Caco-2 (cell line): Measurements from ENCODE around the gene NXF1. TPM values are rescaled to one million over a fixed set of nuclear protein-coding genes. Genes with fewer than 3 reads are reported as not detected.

Experiments used
- BruUV-seq: library from RNA; stranded (reverse); fragments of 400-500 nt; replicated peaks from 2 replicates; lab custom pipeline; 2021; lab: Mats Ljungman, UMichigan
- CTCF ChIA-PET: fragments of 300-600 bp; sonication (Branson Sonifier 250); formaldehyde crosslinking; loops from one replicate; lab custom pipeline; 2022; ENCODE audit warnings: antibody characterized with exemption; lab: Charles Lee
- POLR2A ChIA-PET: fragments of 300-600 bp; sonication (Branson Sonifier 250); formaldehyde crosslinking; loops from one replicate; lab custom pipeline; 2022; ENCODE audit warnings: antibody characterized with exemption; lab: Charles Lee
- DNase-seq, 2 experiments: peaks; one replicate each; pipeline versions ENCODE4 v3.0.0 to v3.0.0-alpha.2; 2020 to 2022
- H3K27me3 ChIP-seq: replicated peaks from 2 replicates; pipeline ENCODE4 v1.6.0; 2011; ENCODE audit warnings: low read length; ENCODE audit not compliant: control insufficient read depth, insufficient read depth
- H3K36me3 ChIP-seq: 2 replicates; pipeline ENCODE4 v1.5.1; 2011; ENCODE audit warnings: low read length; ENCODE audit not compliant: control insufficient read depth, insufficient read depth
- H3K4me1 ChIP-seq: fragments of 250-450 bp; sonication (Bioruptor Pico); 2 replicates; pipeline ENCODE4 v1.5.1; 2020; ENCODE audit warnings: mild to moderate bottlenecking
- H3K4me3 ChIP-seq: 2 replicates; pipeline ENCODE4 v1.5.1; 2011; ENCODE audit warnings: low read depth, mild to moderate bottlenecking, control low read depth, low read length
- H3K9me3 ChIP-seq: fragments of 250-450 bp; sonication (Bioruptor Pico); 2 replicates; pipeline ENCODE4 v1.5.1; 2020; ENCODE audit warnings: mild to moderate bottlenecking, moderate library complexity
- H3K27ac Mint-ChIP-seq: one replicate; pipeline ENCODE4 v1.8.0; 2022; ENCODE audit warnings: mixed read lengths; ENCODE audit not compliant: unreplicated experiment
- H3K27me3 Mint-ChIP-seq: one replicate; pipeline ENCODE4 v1.8.0; 2022; ENCODE audit warnings: mixed read lengths; ENCODE audit not compliant: insufficient read depth, unreplicated experiment
- H3K36me3 Mint-ChIP-seq: one replicate; pipeline ENCODE4 v1.8.0; 2022; ENCODE audit warnings: mild to moderate bottlenecking, mixed read lengths; ENCODE audit not compliant: insufficient read depth, unreplicated experiment
- H3K4me1 Mint-ChIP-seq: one replicate; pipeline ENCODE4 v1.8.0; 2022; ENCODE audit warnings: low read depth, mixed read lengths; ENCODE audit not compliant: unreplicated experiment
- H3K4me3 Mint-ChIP-seq: one replicate; pipeline ENCODE4 v1.8.0; 2022; ENCODE audit warnings: mild to moderate bottlenecking, moderate library complexity, mixed read lengths; ENCODE audit not compliant: unreplicated experiment
- H3K9me3 Mint-ChIP-seq: one replicate; pipeline ENCODE4 v1.8.0; 2022; ENCODE audit warnings: mixed read lengths; ENCODE audit not compliant: unreplicated experiment
- intact Hi-C: fragments of 100-400 bp; cut with micrococcal nuclease; formaldehyde crosslinking; loops from one replicate; pipeline ENCODE4 v1.10.0; 2022; ENCODE audit not compliant: unreplicated experiment
- total RNA-seq: library from RNA; stranded (reverse); gene quantifications from 2 replicates; pipeline ENCODE4 v1.2.3, GENCODE V29; 2022
- TF ChIP-seq, protein P1 (sequence below), 2 experiments: fragments of 200-600 bp in 1 of 2; IDR thresholded peaks; 1 replicate in 1 of 2; 2 replicates in 1 of 2; pipeline versions ENCODE4 v1.5.1 to v1.8.0; 2011 to 2022; ENCODE audit warnings: antibody characterized with exemption in 1 of 2, control low read depth in 1 of 2, inconsistent platforms in 1 of 2, low read depth in 1 of 2, low read length in 1 of 2, mild to moderate bottlenecking in 1 of 2, moderate library complexity in 1 of 2; ENCODE audit not compliant: insufficient read depth in 1 of 2, severe bottlenecking in 1 of 2, unreplicated experiment in 1 of 2

NXF1 gene
- total RNA-seq, 1 experiment from 2014 or later, result 77.5 TPM

- DNase-seq, result peak; percentile 98 to 99
- intact Hi-C loops, result loop anchor here (1.0 to 2.0 kb wide), 2 partner anchors 7 to 25 kb away; partner anchors contain the start of genes POLR2G and TTC9C
- H3K4me3 Mint-ChIP-seq, result peak within 1 kb of the TSS; percentile 97
- POLR2A ChIA-PET, result interaction anchor here (0.6 to 2.1 kb wide), 30 partner anchors 8 to 273 kb away, joined by 3 to 71 read pairs (median 8); partner anchors contain the start of genes B3GAT3, C11orf98, CSKMT and EEF1G
- no peaks in the 10 kb centered on the region for H3K27me3 Mint-ChIP-seq
- no TSS peak for BruUV-seq
- no peaks in the 10 kb centered on the region for H3K4me1 Mint-ChIP-seq
- Histone ChIP-seq H3K4me3 (peak within 1 kb of the TSS; percentile 56), H3K27me3 (no peaks in the 10 kb centered on the region), H3K36me3 (peaks cover 3% of the 10 kb centered on the region), H3K9me3 (no peaks in the 10 kb centered on the region), H3K4me1 (peaks cover 9% of the 10 kb centered on the region; the same call in 1 of the 2 replicates)
- TF ChIP-seq, protein P1, sequence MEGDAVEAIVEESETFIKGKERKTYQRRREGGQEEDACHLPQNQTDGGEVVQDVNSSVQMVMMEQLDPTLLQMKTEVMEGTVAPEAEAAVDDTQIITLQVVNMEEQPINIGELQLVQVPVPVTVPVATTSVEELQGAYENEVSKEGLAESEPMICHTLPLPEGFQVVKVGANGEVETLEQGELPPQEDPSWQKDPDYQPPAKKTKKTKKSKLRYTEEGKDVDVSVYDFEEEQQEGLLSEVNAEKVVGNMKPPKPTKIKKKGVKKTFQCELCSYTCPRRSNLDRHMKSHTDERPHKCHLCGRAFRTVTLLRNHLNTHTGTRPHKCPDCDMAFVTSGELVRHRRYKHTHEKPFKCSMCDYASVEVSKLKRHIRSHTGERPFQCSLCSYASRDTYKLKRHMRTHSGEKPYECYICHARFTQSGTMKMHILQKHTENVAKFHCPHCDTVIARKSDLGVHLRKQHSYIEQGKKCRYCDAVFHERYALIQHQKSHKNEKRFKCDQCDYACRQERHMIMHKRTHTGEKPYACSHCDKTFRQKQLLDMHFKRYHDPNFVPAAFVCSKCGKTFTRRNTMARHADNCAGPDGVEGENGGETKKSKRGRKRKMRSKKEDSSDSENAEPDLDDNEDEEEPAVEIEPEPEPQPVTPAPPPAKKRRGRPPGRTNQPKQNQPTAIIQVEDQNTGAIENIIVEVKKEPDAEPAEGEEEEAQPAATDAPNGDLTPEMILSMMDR (IDR thresholded peaks at IDR 0.05; ENCODE audit: insufficient read depth in 1 of 2, low read depth in 1 of 2, low read length in 1 of 2, severe bottlenecking in 1 of 2, unreplicated experiment in 1 of 2), result no peak
- no peaks in the 10 kb centered on the region for H3K9me3 Mint-ChIP-seq
- CTCF ChIA-PET, result interaction anchor here (0.5 to 1.7 kb wide), 17 partner anchors 8 to 359 kb away, joined by 3 to 48 read pairs (median 5); partner anchors contain the start of genes HNRNPUL2, MTA2, POLR2G and TAF6L
- H3K36me3 Mint-ChIP-seq, result peaks cover 23% of the 10 kb centered on the region
- H3K27ac Mint-ChIP-seq, result peak within 1 kb of the TSS; percentile 95
Measured at GRCh38 chr11:62753736-62754603, 51.3 kb downstream of the NXF1 start, which contains the start of gene ZBTB3. ZBTB3 (minus strand) TSS chr11:62754160; CDS start chr11:62753664, 496 bp downstream.

GRCh38 chr11:62752994-62753735 lies 52.1 kb downstream of the NXF1 start:
- Histone ChIP-seq H3K4me3 (peak overlapping the region; percentile 56), H3K27me3 (no peaks in the 10 kb centered on the region), H3K36me3 (peaks cover 3% of the 10 kb centered on the region), H3K9me3 (no peaks in the 10 kb centered on the region), H3K4me1 (peaks cover 9% of the 10 kb centered on the region; the same call in 1 of the 2 replicates)
- Mint-ChIP-seq H3K27ac (peak overlapping the region; percentile 95), H3K4me1 (no peaks in the 10 kb centered on the region), H3K4me3 (peak overlapping the region; percentile 97), H3K9me3 (no peaks in the 10 kb centered on the region), H3K36me3 (peaks cover 23% of the 10 kb centered on the region), H3K27me3 (no peaks in the 10 kb centered on the region)
- intact Hi-C loops, result loop anchor here (1.0 to 2.0 kb wide), 2 partner anchors 8 to 24 kb away; partner anchors contain the start of genes POLR2G and TTC9C
- ChIA-PET POLR2A (interaction anchor here (0.6 to 2.1 kb wide), 29 partner anchors 8 to 273 kb away, joined by 3 to 71 read pairs (median 8); partner anchors contain the start of genes B3GAT3, C11orf98, CSKMT and EEF1G), CTCF (interaction anchor here (0.5 to 1.7 kb wide), 14 partner anchors 8 to 358 kb away, joined by 3 to 48 read pairs (median 4); partner anchors contain the start of genes HNRNPUL2, POLR2G, TAF6L and TMEM179B)
- TF ChIP-seq, protein P1 (IDR thresholded peaks at IDR 0.05; ENCODE audit: insufficient read depth in 1 of 2, low read depth in 1 of 2, low read length in 1 of 2, severe bottlenecking in 1 of 2, unreplicated experiment in 1 of 2), result no peak
- DNase-seq, result no peak
- TSS peak; percentile 85 for BruUV-seq
